Activated CD4-positive, alpha-beta T cell treated with anti-CD3 and anti-CD28 coated beads for 48 hours (primary cell): Measurements from ENCODE around the gene NACC2.
A peak's percentile ranks its signal among the peaks of the same experiment; 100 is the strongest.

ENCODE experiments used
- DNase-seq: peaks from one replicate; pipeline ENCODE4 v3.0.0-alpha.2; 2020

The NACC2 gene

GRCh38 chr9:136007934-136008692, 87.0 kb downstream of the NACC2 start:
- DNase-seq = no peak

DNA sequence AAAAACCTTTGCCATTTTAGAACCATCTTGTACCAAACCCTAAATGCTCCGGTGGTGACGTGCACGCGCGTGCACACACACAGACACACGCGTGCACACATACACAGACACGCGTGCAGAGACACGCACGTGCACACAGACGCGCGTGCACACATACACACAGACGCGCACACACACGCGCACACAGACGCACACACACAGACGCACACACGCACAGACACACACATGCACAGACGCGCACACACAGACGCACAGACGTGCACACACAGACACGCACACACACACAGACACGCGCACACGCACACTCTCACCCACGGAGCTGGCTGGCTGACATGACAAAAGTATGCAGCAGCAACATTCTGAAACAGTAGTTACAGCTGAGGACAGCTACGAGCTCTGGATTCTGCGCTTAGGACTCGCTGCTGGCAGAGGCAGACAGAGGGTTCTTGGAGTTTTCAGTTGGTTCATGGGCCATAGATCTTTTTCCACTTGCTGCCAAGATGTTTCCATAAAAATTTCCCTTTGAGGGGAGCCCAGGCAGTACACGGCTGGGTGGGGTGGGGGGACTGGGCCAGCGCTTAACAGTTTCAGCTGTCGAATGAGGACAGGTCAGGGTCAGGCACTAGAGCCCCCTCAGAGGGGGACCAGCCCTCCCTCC, 87.7 kb downstream of the NACC2 start:
- no peak for DNase-seq

GRCh38 chr9:136006169-136006568, 88.9 kb downstream of the NACC2 start:
- DNase-seq = no peak

DNA sequence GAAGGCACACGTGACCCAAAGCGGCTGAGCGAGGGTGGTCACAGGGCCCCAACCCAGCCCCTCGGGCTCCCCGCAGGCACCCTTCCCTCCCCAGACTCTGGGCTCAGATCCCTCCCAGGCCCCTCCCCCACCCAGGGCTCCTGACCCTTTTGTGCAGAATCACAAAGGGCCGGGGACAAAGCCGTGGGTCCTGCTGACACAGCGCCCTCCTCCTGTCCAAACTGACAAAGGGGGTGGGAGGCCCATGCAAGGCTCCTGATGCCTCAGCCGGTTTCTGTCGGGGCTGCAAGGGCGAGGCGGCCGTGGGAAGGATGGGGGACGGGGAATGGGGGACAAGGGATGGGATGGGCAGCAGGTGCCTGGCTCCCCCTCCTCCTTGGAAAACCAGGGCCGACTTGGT, 90.4 kb downstream of the NACC2 start:
- no peak for DNase-seq

DNA sequence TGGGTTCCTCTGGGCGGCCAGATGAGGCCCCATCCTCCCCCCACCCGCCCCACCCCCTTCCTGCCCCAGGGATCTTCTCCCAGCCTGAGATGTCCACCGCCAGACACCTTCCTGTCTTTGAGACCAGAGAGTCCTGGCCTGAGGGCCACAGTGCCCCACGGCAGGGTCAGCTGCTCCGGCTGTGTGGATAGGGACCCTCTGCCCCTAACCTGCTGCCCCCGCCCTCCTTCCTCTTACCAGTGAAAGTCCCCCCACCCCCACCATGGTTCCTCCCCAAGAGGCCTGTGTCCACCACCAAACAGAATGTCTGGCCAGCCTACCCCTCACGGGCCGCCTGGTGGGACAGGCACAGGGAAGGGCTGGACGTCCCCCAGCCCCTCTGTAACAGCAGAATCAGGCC, 90.9 kb downstream of the NACC2 start:
- no peak for DNase-seq

DNA sequence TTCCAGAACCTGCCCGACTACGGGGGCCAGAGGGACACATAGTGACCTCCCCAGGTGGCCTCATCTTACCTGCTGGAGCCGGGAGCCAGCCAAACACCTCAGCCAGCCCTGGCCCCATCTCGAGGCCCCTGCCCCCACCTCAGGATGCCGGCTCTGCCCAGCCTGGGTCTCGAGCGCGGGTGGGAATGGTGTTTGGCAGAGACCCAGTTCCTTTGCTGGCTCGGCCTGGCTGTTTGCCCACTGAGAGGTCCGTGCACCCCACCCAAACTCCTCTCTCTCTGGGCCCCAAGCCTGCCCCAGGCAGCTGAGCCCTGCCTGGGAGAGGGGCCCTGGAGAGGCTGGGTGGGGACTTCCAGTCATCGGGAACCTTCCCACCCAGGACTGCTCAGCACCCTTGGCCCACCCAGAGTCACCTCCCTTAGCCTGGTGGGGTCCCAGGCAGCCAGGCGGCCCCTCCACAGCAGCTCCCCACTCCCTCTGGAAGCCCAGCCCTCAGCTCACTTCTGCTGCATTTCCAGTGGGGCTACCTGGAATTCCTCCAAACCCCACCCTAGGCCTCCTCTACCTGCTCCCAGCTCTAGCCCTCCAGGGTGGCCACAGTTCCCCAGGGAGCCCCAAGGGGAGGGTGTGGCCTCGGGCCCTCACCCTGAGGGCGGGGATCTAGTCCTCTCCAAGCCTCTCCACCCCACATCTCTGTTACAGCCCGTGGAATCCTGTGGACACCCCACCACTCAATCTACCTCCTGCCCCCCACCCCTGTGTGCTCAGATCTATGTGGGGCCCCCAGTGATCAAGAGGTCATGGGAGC, 91.5 kb downstream of the NACC2 start:
- DNase-seq = no peak

- no peak for DNase-seq
Measured at GRCh38 chr9:136002881-136003280, 92.2 kb downstream of the NACC2 start.

- no peak for DNase-seq
Measured at GRCh38 chr9:136002215-136002614, 92.9 kb downstream of the NACC2 start.

DNA sequence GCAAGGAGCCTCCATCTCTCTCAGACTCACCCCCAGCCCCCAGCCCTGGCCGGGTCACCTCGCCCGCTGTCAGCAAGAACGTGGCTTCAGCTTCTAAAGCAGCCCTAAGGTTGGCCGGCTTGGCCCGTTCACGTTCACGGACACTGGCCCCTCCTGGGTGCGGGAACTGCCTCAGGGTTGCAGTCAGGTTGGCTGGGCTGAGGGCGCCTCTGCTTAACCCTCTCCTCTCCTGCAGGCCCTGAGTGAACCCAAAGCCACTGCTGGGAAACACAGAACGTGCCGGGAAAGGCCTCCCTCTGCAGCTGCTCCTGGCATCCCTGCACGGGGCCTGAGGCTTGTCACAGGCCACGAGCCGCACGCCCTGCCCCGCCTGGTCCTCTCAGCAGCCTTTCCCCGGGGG, 93.9 kb downstream of the NACC2 start:
- no peak for DNase-seq

- no peak for DNase-seq
Measured at GRCh38 chr9:135998410-135999071, 96.5 kb downstream of the NACC2 start.

DNA sequence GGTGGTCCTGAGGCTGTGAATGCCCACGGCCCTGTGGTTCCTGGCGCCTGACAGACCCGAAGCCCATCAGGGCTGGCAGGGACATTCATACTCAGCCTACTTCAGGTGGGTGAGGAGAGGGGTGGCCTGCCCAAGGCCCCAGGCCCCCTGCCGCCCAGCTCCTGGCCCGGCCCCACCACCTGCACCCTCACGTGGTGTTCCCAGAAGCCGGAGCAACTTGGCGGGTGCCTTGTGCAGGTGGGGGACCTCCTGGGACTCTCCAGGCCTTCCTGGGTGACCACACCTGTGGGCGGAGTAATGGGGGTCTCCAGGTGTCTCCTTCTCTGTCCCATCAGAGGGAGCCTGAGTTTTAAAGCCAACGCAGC, 97.1 kb downstream of the NACC2 start:
- DNase-seq = no peak

- DNase-seq = no peak
Measured at GRCh38 chr9:135997090-135998015, 97.7 kb downstream of the NACC2 start.

DNA sequence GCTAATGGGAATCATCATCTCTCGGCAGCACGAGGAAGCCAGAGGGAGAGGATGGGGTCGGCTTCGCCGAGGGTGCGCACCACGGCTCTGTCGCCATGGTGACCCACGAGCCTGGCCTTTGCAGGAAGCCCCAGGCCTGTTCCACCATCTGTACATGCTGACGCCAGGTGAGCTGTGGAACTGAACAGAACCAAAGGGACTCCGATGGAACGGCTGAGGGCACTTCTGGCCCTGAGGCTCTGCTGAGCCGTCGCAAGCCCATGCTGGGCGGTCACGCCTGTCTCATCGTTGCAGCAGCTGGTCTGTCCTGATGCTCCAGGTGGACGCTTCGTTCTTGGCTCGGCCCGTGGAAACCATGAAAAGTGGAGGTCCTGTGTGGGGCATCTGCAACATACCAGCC, 99.3 kb downstream of the NACC2 start:
- DNase-seq = no peak

- DNase-seq = no peak
Measured at GRCh38 chr9:135994501-135995192, 100.4 kb downstream of the NACC2 start.

- DNase-seq = no peak
Measured at GRCh38 chr9:135993765-135994500, 101.2 kb downstream of the NACC2 start.

- no peak for DNase-seq
Measured at GRCh38 chr9:135993409-135993742, 101.7 kb downstream of the NACC2 start.

- DNase-seq = peak; percentile 48
Measured at GRCh38 chr9:135992486-135993408, 102.3 kb downstream of the NACC2 start.

GRCh38 chr9:135991771-135992170, 103.3 kb downstream of the NACC2 start:
- no peak for DNase-seq
